ENCODE results near the gene FCN1.
A peak's percentile ranks its signal among the peaks of the same experiment; 100 is the strongest.

FCN1 gene

DNA sequence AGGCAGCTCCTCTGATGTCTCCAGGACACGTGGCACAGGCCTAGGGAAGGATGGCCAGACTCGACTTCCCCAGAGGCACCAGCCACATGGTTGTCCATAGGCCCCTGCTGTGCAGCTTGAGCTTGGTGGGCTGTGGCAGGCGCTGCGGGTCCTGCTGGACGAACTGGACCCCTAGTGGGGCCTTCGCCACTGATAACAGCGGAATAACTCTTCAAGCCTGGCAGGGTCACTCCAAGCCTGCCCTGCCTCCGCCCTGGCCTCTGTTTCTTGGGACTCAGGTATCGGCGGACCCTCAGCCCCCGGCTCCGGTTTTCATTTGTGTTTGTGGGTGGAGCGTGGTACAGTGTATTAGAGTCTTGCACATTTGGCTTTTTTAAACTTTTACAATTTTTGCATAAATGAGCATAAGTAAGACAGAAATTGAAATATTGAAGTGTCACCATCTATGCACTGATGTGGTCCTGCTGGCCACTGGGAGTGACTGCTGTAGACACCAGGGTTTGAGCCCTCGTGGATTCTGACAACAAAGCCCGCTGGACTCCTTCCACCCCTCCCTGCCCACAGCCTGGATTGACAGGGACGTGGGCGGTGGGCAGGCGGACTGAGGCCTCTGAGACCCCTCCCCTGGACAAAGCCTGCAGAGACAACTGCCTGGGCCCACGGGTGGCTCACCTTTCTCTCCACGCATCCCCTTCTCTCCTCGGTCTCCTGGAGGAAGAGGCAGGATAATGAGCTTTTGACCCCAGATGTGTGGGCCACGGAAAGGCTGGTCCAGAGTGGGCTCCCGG is 3.8 kb downstream of the FCN1 start:
- peak in 1 of 2 donors; percentile 13 for DNase-seq

DNA sequence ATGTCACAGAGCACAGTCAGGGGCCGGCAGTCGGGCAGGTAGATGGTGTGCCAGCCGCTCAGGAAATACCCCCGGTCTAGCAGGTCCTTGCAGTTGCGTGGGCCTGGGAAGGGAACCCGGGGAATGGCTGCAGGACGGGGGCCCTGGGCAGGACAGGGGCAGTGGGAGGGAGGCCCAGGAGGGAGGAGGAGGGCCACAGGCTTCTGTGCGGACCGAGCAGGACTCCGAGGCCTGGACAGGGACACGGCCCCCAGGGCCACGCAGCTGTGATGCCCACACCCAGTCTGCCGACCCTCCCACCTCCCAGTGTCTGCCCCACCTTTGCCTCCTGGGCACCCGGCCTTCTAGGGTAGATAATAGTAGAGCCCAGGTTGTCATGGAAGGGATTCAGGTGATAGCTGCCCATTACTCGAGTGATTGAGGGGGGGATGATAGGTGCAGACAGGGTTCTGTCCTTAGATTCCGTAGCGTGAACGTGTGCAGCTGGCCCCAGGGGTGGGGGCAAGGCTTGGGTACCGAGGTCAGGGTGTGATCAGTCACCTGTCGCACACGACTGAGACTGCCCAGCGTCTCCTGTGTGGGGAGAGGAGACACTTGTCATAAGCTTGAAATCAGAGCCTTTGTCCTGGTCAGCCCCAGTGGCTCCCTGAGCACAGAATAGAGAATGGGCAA is 4.5 kb downstream of the FCN1 start:
- no peak for DNase-seq

DNA sequence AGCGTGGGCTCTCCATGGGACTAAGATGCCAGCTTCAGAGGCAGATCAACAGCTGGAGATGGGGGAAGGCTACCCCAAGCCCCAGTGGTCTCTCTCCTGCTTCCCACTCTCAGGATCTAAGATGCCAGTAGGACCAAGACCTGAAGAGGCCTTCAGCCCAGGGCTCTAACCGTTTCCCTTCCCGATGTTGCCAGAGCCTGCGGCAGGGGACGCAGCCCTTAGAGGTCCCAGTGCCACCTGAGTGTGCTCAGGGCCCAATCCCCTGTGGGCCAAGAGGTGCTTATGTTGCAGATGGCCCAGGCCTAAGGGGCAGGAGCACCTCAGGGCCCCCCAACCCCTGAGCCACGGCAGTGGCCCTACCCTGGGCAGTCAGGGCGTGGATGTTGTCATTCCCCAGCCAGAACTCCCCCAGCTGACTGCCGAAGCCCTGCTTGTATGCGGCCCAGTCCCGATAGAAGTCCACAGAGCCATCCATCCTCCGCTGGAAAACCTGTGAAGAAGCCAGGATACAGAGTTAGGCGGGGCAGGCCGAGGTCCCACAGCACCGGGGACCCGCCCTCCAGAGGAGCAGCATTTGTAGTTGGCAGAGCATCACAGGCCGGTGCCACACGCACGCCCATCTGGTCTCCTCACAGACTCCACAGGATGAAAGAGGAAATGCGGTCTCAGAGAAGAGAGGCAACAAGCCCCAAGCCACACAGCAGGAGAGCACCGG is 5.4 kb downstream of the FCN1 start:
- peak in 1 of 2 donors; percentile 9 for DNase-seq

GRCh38 chr9:134909511-134910481 is 7.9 kb downstream of the FCN1 start:
- peak in 1 of 2 donors; percentile 9 for DNase-seq

- peak in 1 of 2 donors; percentile 3 for DNase-seq
Observed at GRCh38 chr9:134908524-134909309, 9.0 kb downstream of the FCN1 start.

DNA sequence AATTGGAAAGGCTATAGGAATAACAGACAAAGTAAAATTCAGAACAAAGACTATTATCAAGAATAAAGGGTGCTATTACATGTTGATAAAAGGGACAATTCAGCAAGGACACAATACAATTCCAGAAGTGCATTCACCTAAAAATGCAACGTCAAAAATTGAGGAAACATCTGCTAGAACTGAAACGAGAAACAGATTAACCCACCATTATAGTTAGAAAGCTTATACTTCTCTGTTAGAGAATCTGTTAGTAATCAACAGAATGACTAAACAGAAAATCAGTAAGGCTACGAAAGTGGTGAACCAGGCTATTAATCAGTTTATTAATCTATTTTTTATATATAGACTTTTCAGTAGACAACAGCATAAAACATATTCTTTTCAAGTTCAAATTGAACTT is 14.8 kb downstream of the FCN1 start:
- DNase-seq: no peak

GRCh38 chr9:134899818-134900217 is 17.9 kb downstream of the FCN1 start:
- DNase-seq: no peak

DNA sequence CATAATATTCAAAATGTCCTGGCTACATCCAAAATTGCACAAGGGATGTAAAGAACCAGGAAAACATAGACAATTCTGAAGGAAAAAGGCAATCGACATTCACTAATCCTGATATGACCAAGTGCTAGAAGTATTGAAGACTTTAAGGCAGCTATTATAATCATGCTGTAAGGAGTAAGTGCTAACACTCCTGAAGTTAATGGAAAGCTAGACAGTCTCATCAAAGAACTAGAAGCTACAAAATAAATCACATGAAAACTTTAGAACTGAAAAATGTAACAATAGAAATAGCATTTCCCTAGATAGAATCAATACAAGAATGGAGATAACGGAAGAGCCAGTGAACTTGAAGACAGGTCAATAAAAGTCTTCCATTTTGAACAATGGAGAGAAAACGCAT is 18.5 kb downstream of the FCN1 start:
- DNase-seq: no peak

GRCh38 chr9:134898319-134898718 is 19.4 kb downstream of the FCN1 start:
- no peak for DNase-seq

DNA sequence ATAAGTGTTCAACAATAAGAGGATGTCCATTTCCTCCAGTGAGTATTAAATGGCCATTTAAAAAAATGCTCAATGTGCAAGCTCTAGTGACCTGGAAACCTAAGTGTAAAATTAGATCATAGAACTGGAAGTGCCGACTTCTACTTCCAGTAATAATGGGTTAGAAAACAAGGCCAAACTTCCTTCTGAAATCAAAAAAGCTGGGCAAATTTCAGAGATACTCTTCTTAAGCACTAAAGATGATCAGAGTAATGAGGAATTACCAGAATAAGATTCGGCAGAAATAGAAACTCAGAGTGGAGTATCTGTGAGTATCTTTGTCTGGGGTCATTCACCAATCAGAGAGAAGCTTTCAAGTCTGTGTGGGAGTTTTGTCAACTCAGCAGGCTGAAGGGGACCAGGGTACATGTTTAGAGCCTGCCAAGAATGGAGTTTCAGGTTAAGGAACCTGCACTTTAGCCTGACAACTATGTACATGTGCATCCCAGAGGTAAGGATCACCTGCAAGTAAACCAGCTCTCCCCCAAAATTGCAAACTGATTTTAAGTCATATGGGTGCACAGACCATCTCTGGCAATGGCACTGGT is 20.0 kb downstream of the FCN1 start:
- DNase-seq: no peak

- no peak for DNase-seq
Observed at GRCh38 chr9:134896834-134897583, 20.7 kb downstream of the FCN1 start.

- no peak for DNase-seq
Observed at GRCh38 chr9:134895908-134896833, 21.5 kb downstream of the FCN1 start.

GRCh38 chr9:134895567-134895907 is 22.2 kb downstream of the FCN1 start:
- no peak for DNase-seq

DNA sequence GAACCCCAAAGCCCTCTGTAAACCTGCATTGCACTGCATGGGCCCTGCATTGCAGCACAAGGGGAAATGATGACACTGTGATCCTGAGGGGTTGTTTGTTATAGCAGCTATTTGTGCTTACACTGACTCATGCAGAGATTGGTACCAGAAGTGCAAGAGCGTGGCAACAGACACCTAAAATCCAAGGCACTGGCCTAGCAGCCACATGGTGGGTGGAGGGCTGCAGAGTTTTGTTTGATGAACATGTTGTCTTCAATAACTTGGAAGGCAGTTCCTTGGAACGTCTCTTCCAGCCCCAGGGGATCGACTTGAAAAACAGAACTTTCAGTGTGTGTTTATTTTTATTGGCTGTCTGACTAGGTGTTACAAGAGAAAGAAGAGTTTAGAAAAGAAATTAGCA is 22.6 kb downstream of the FCN1 start:
- DNase-seq: no peak

DNA sequence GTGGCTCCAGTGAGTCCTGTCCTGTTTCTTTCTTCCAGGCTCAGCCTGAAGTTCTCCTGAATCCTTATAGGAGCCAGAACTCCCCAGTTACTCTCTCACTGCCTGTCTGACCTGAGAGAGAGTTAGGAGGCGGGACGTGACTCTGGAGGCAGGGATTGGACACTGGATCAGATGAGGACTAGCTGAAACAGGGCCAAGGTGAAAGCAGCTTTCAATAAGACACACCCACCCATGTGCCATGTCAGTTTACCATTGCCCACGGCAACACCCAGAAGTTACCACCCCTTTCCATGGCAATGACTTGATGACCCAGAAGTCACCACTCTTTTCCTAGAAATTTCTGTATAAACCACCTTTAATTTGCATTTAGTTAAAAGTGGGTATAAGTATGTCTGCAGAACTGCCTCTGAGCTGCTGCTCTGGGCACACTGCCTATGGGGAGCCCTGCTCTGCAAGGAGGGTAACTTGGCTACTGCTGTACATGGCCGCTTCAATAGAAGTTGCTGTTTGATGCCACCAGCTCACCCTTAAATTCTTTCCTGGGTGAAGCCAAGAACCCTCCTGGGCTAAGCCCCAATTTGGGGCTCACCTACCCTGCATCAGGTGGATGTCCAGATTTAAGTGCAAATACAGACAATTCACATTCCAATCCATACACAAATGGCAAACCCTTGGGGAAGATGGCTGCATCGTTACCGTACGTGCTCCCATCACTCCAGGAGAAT is 23.4 kb downstream of the FCN1 start:
- DNase-seq: no peak

DNA sequence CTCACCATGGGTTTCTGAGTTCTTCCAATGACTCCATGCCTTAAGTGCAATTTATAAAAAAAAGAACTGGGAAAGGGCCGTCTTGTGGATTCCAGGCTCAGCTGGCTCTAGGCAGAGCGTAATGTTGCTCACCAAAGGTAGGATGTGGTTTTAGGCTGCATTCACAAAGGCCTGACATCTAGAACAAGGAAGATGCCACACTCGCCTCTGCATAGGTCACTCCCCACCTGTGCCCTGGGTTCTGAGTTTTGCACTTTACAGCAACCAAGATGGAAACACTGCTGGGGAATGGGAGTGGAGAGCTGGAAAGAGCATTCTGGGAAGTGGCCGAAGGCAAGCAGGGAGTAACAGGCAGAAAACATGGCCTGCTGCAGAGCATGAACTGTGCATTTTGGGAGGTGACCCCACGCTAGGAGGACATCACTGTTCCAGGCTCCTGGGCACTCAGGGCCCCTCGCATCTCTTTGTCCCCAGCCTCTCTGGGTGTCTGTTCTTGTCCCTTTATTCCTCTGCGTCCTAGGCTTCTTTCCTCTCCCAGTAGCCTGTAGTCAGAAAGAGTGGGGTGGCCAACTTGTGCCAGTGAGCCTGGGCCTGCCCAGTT is 24.8 kb downstream of the FCN1 start:
- no peak for DNase-seq

DNA sequence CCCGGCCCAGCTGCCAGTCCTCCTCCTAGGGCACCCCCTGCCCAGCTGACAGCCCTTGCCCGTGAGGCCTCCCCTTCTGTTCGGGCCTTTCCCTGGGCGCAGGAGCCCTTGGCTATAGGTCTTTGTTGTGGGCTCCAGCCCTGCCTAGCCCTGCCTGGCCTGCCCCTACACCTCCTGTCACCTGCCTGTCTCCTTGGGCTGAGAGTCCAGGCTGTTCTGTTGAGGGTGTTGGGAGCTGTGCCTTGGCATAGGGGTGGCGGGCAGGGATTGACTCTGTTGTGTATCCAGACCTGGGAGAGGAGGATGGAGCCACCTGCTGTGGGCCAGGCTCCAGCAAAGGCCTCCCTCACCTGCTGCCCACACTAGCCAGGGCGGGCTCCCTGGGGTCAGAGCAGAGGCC is 25.5 kb downstream of the FCN1 start:
- no peak for DNase-seq

- no peak for DNase-seq
Observed at GRCh38 chr9:134891713-134892112, 26.0 kb downstream of the FCN1 start.
